NB4 (cell line): ENCODE measurements around the gene STAG1.

Source experiments
- CTCF ChIP-seq: IDR thresholded peaks from one replicate; pipeline ENCODE4 v1.5.1; 2012; ENCODE audit warnings: low read depth, low read length
- MYC ChIP-seq: IDR thresholded peaks from 2 replicates; pipeline ENCODE4 v1.6.1; 2011; ENCODE audit warnings: low read depth, low read length

DNA sequence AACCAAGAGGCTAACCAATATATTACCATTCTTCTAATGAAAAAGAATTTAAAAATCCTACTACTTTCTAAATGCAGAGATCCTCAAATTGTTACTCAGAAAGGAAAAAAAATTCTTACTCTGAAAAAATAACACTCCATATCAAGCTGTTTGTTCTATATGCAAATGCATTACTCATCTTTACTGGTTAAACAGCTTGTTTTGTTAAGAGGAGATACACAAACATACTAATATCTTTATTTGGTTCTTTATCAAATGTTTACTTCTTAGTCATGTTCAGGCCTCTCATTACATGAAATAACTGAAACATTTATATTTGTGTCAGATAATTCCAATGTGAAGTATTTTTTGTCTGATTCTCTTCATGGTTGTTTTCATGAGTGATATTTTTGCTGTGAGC lies 355.3 kb downstream of the STAG1 start:
- TF ChIP-seq CTCF (no peak), MYC (no peak)
